Tibial nerve (tissue), 4 donors: ENCODE results near the gene SPZ1.

Source experiments
- CTCF ChIP-seq, 5 experiments: fragments of 200-600 bp in 3 of 5; fragments of 450-650 bp in 2 of 5; sonication (generic) in 3 of 5; IDR thresholded peaks; one replicate each; pipeline ENCODE4 v1.5.1; 2016 to 2019; ENCODE audit warnings: antibody characterized with exemption in 5 of 5, mild to moderate bottlenecking in 3 of 5, moderate library complexity in 2 of 5
- EP300 ChIP-seq, 2 donors: sonication (generic); formaldehyde crosslinking; IDR thresholded peaks; one replicate each; pipeline ENCODE4 v1.6.1; 2017; ENCODE audit warnings: antibody characterized with exemption in 2 of 2, mild to moderate bottlenecking in 1 of 2
- POLR2A ChIP-seq, 2 donors: fragments of 450-650 bp; IDR thresholded peaks; one replicate each; pipeline ENCODE4 v1.6.1; 2017; ENCODE audit warnings: antibody characterized with exemption in 2 of 2, mild to moderate bottlenecking in 2 of 2, moderate library complexity in 2 of 2

- no peak for TF ChIP-seq CTCF (IDR thresholded peaks at IDR 0.05)
- TF ChIP-seq POLR2A (IDR thresholded peaks at IDR 0.05), result no peak
- no peak for TF ChIP-seq EP300 (IDR thresholded peaks at IDR 0.05)
Measured at GRCh38 chr5:80370390-80370789, 50.6 kb downstream of the SPZ1 start.
